ENCODE results near the gene DYNC2H1.
A peak's percentile ranks its signal among the peaks of the same experiment; 100 is the strongest.

DYNC2H1 gene

DNA sequence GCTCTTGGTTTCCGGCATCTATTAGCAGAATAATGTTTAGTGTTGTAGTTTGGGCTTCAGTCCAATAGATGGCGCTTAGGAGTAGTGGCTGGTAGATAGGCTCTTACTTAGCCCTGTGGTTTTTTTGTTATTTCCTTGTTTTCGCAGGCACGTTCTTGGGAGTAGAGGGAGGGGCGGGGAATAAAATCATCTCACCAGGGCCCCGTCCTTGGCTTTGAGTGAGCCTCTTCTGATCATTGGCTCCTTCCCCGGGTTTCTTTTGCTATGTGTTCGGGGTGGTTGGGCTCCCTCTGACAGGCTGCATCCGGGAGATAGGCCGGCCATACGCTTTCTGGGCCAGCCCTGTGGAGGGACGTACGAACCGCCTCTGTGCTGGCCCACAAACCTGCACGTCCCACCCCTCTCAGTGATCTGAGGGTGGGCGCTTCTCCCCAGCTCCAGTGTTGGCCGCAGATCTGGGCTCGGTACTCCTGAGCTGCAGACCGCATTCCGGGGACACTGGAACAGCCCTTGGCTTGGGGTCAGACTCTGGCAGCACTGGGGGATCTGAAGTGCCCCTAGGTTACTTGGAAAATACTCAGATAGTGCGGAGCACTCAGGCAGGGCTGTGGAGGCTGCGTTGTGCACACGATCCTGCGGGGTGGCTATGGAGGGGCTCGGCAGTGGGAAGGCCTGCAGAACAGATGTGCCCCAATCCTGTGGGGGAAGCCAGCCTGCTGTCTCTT lies 217.0 kb downstream of the DYNC2H1 start:
- Histone ChIP-seq H3K9me3 (ENCODE audit: control insufficient read depth, insufficient read depth, low read depth, low read length) (no peaks in the 10 kb centered on the region), H3K36me3 (ENCODE audit: control insufficient read depth in 2 of 2, insufficient read depth in 1 of 2, low read length in 2 of 2) (peaks cover 0 to 15% of the 10 kb centered on the region in 2 experiments; a peak in 1 of 3 replicates), H3K27ac (ENCODE audit: extremely low read depth, low read depth, low read length) (no peak overlapping the region), H3K4me3 (ENCODE audit: low read depth, low read length) (no peak overlapping the region), H3K4me1 (ENCODE audit: control insufficient read depth, insufficient read depth, low read length) (no peaks in the 10 kb centered on the region)
- CTCF ChIA-PET: interaction anchor here (0.6 to 1.6 kb wide), 6 partner anchors 9 to 1131 kb away, joined by 3 to 15 read pairs (median 4); no protein-coding TSS in a partner anchor
- peak; percentile 57 for TF ChIP-seq ZNF654 (tag by site-specific recombination; IDR thresholded peaks at IDR 0.05; ENCODE audit: low read depth)
- TF ChIP-seq, protein P1, sequence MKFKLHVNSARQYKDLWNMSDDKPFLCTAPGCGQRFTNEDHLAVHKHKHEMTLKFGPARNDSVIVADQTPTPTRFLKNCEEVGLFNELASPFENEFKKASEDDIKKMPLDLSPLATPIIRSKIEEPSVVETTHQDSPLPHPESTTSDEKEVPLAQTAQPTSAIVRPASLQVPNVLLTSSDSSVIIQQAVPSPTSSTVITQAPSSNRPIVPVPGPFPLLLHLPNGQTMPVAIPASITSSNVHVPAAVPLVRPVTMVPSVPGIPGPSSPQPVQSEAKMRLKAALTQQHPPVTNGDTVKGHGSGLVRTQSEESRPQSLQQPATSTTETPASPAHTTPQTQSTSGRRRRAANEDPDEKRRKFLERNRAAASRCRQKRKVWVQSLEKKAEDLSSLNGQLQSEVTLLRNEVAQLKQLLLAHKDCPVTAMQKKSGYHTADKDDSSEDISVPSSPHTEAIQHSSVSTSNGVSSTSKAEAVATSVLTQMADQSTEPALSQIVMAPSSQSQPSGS (tag by site-specific recombination; IDR thresholded peaks at IDR 0.05; ENCODE audit: low read depth): no peak
- TF ChIP-seq, protein P2, sequence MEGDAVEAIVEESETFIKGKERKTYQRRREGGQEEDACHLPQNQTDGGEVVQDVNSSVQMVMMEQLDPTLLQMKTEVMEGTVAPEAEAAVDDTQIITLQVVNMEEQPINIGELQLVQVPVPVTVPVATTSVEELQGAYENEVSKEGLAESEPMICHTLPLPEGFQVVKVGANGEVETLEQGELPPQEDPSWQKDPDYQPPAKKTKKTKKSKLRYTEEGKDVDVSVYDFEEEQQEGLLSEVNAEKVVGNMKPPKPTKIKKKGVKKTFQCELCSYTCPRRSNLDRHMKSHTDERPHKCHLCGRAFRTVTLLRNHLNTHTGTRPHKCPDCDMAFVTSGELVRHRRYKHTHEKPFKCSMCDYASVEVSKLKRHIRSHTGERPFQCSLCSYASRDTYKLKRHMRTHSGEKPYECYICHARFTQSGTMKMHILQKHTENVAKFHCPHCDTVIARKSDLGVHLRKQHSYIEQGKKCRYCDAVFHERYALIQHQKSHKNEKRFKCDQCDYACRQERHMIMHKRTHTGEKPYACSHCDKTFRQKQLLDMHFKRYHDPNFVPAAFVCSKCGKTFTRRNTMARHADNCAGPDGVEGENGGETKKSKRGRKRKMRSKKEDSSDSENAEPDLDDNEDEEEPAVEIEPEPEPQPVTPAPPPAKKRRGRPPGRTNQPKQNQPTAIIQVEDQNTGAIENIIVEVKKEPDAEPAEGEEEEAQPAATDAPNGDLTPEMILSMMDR (tag by site-specific recombination; IDR thresholded peaks at IDR 0.05): peak; percentile 24; the same call in 1 of the 2 replicates
- POLR2A ChIA-PET: no interaction called here

DNA sequence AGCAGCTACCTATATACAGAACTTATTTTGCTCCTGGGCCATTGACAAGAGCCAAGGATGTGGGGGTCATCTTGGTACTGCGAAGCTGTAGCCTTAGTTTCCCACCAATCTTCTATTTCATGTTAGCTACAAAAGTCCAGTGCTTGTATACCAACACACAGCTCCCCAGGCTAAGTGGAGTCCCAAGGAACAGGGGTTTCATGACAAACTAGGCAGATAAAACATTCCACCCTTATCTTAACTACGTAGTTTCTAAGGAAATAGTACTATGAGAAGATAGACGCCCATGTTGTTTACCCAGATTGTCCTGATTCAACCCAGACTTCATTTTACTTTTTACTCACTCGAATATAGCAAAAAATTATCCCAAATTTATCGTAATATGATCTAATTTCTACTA lies 218.5 kb downstream of the DYNC2H1 start:
- Histone ChIP-seq H3K36me3 (ENCODE audit: control insufficient read depth in 2 of 2, insufficient read depth in 1 of 2, low read length in 2 of 2) (peaks cover 0 to 15% of the 10 kb centered on the region in 2 experiments; a peak in 1 of 3 replicates), H3K4me1 (ENCODE audit: control insufficient read depth, insufficient read depth, low read length) (no peaks in the 10 kb centered on the region), H3K9me3 (ENCODE audit: control insufficient read depth, insufficient read depth, low read depth, low read length) (no peaks in the 10 kb centered on the region), H3K27ac (ENCODE audit: extremely low read depth, low read depth, low read length) (no peak overlapping the region), H3K4me3 (ENCODE audit: low read depth, low read length) (no peak overlapping the region)
- POLR2A ChIA-PET: no interaction called here
- CTCF ChIA-PET: interaction anchor here (0.6 to 1.2 kb wide), 2 partner anchors 211 to 273 kb away, joined by 4 to 7 read pairs; no protein-coding TSS in a partner anchor
- TF ChIP-seq KLF9 (tag by site-specific recombination; IDR thresholded peaks at IDR 0.05; ENCODE audit: low read depth): no peak
- TF ChIP-seq ZIC2 (tag by site-specific recombination; IDR thresholded peaks at IDR 0.05): no peak
- TF ChIP-seq ZSCAN30 (tag by site-specific recombination; IDR thresholded peaks at IDR 0.05): no peak
- TF ChIP-seq ZNF529 (tag by site-specific recombination; IDR thresholded peaks at IDR 0.05; ENCODE audit: insufficient replicate concordance): no peak
- TF ChIP-seq ZBTB21 (tag by site-specific recombination; IDR thresholded peaks at IDR 0.05): no peak
- no peak for TF ChIP-seq SALL2 (tag by site-specific recombination; IDR thresholded peaks at IDR 0.05; ENCODE audit: borderline replicate concordance)
- no peak for TF ChIP-seq SP3 (tag by site-specific recombination; IDR thresholded peaks at IDR 0.05)
- TF ChIP-seq GLIS2 (tag by site-specific recombination; IDR thresholded peaks at IDR 0.05): no peak
- TF ChIP-seq, protein P3, sequence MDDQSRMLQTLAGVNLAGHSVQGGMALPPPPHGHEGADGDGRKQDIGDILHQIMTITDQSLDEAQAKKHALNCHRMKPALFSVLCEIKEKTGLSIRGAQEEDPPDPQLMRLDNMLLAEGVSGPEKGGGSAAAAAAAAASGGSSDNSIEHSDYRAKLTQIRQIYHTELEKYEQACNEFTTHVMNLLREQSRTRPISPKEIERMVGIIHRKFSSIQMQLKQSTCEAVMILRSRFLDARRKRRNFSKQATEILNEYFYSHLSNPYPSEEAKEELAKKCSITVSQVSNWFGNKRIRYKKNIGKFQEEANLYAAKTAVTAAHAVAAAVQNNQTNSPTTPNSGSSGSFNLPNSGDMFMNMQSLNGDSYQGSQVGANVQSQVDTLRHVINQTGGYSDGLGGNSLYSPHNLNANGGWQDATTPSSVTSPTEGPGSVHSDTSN (CRISPR knock-in tag; IDR thresholded peaks at IDR 0.05): no peak
- TF ChIP-seq ZNF146 (tag by site-specific recombination; IDR thresholded peaks at IDR 0.05): no peak
- TF ChIP-seq YY1 (tag by site-specific recombination; IDR thresholded peaks at IDR 0.05): no peak
- TF ChIP-seq OSR2 (tag by site-specific recombination; IDR thresholded peaks at IDR 0.05): no peak
- TF ChIP-seq, protein P4, sequence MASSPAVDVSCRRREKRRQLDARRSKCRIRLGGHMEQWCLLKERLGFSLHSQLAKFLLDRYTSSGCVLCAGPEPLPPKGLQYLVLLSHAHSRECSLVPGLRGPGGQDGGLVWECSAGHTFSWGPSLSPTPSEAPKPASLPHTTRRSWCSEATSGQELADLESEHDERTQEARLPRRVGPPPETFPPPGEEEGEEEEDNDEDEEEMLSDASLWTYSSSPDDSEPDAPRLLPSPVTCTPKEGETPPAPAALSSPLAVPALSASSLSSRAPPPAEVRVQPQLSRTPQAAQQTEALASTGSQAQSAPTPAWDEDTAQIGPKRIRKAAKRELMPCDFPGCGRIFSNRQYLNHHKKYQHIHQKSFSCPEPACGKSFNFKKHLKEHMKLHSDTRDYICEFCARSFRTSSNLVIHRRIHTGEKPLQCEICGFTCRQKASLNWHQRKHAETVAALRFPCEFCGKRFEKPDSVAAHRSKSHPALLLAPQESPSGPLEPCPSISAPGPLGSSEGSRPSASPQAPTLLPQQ (tag by site-specific recombination; IDR thresholded peaks at IDR 0.05): no peak
- TF ChIP-seq GLIS1 (tag by site-specific recombination; IDR thresholded peaks at IDR 0.05): no peak
- no peak for TF ChIP-seq ZNF416 (tag by site-specific recombination; IDR thresholded peaks at IDR 0.05)
- no peak for TF ChIP-seq ZNF624 (tag by site-specific recombination; IDR thresholded peaks at IDR 0.05)
- no peak for TF ChIP-seq OVOL3 (tag by site-specific recombination; IDR thresholded peaks at IDR 0.05)
- no peak for TF ChIP-seq ZNF214 (tag by site-specific recombination; IDR thresholded peaks at IDR 0.05; ENCODE audit: borderline replicate concordance)
- no peak for TF ChIP-seq ZNF112 (tag by site-specific recombination; IDR thresholded peaks at IDR 0.05)
- TF ChIP-seq ZNF24 (tag by site-specific recombination; IDR thresholded peaks at IDR 0.05): no peak
